ENCODE data around the gene RABL6.
A peak's percentile ranks its signal among the peaks of the same experiment; 100 is the strongest.
"Not testable (repeated sequence)": the region's sequence is repeated elsewhere in the genome, so short reads cannot be mapped to it uniquely, and the experiment has no call there.

RABL6 gene

GRCh38 chr9:136776947-136777346 is 30.8 kb upstream of the RABL6 start:
- no peak for DNase-seq

DNA sequence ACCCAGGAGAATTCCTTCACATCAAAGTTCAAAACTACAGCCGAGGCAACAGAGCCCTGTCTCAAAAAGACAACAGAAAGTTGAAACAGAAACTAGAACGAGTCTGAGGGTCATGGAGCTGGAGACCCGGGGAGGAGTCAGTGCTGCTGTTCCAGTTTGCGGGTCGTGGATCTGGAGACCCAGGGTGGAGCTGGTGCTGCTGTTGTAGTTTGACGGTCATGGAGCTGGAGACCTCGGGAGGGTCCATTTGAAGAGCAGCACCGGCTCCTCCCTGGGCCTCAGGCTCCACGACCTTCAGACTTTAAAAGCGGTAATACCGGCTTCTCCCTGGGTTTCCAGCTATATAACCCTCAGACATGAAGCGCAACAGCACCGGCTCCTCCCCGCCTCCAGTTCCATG is 30.4 kb upstream of the RABL6 start:
- no peak for DNase-seq

- no peak for DNase-seq
These were observed 27.9 kb upstream of the RABL6 start for GRCh38 chr9:136779808-136780207.

DNA sequence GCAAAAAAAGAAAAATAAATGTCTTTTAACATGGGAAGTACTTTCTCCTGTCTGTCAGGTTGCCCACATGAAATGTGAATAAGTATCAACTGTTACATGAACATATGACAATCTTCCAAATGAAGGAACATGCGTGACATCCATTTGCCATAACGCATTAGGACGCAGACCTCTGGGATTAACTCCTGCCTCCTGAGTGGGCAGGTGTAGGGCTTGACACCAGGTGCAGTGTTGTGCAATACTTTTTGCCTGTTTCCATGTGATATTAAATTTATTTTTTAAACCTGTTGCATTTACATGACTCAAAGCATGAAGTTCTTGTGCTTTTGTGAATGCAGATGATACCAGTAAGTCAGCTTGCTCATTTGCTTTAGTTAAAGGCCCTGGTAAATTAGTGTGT is 25.3 kb upstream of the RABL6 start:
- no peak for DNase-seq

DNA sequence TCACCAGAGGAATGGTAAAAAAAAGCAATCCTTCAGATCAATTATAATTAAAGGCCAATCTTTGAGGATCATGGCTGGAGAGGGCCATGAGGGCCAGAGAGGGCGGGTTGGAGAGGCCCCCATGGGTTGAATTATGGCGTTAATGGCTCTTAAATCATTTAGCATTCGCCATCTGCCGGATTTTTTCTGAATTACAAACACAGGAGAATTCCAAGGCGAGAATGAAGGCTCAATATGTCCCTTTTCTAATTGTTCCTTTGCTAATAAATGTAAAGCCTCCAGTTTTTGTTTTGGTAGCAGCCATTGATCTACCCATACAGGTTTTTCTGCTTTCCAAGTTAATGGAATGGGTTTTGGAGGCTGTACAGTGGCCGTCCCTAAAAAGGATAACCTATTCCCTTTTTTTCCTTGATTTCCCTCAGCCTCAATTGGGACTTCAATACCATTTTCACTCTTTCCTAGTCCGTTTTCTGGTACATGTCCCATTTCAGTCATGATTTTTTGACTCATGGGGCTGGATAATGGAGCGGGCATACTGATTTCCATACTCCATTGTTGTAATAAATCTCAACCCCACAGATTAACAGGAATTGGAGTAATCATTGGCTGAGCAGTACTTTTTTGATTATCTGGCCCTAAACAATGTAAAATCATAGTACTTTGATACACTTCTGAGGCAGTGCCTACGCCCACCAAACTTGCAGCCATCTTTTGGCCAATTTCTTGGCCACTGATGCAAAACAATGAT is 23.3 kb upstream of the RABL6 start:
- DNase-seq: no peak

DNA sequence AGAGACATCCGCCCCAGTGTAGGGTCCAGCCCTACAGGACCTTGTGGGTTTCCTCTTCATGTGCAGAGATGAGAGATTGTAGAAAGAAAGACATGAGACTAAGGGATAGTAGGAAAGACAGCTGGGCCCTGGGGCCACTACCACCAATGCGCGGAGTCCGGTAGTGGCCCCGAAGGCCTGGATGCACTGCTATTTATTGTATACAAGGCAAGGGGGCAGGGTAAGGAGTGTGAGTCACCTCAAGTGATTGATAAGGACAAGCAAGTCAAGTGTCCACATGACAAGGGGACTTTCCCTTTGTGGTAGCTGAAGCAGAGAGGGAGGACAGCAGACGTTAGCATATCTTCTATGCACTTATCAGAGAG is 22.8 kb upstream of the RABL6 start:
- no peak for DNase-seq

DNA sequence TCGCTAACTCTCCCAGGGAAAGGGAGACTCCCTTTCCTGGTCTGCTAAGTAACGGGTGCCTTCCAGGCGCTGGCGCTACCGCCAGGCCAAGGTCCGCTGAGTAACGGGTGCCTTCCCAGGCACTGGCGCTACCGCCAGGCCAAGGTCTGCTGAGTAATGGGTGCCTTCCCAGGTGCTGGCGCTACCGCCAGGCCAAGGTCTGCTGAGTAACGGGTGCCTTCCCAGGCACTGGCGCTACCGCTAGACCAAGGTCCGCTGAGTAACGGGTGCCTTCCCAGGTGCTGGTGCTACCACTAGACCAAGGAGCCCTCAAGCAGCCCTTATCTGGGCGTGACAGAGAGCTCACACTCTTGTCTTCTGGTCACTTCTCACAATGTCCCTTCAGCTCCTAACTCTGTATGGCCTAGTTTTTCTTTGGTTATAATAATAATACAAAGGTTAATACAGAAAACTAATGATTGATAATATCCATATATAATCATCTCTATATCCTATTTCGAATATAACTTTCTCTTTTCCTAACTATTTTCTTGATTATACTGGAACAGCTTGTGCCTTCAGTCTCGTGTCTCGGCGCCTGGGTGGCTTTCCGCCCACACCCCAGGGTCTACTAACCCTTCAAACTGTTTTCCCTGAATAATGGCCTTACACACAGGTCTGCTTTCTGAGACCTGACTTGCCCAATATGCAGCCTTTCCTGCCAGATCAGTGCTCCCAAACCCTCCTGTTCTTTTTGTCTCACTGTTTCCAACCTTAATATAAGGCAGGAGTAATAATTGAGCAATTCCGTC is 22.0 kb upstream of the RABL6 start:
- DNase-seq: not testable (repeated sequence)

GRCh38 chr9:136786451-136786850 is 21.3 kb upstream of the RABL6 start:
- DNase-seq: no peak

GRCh38 chr9:136786983-136787382 is 20.8 kb upstream of the RABL6 start:
- not testable (repeated sequence) for DNase-seq

DNA sequence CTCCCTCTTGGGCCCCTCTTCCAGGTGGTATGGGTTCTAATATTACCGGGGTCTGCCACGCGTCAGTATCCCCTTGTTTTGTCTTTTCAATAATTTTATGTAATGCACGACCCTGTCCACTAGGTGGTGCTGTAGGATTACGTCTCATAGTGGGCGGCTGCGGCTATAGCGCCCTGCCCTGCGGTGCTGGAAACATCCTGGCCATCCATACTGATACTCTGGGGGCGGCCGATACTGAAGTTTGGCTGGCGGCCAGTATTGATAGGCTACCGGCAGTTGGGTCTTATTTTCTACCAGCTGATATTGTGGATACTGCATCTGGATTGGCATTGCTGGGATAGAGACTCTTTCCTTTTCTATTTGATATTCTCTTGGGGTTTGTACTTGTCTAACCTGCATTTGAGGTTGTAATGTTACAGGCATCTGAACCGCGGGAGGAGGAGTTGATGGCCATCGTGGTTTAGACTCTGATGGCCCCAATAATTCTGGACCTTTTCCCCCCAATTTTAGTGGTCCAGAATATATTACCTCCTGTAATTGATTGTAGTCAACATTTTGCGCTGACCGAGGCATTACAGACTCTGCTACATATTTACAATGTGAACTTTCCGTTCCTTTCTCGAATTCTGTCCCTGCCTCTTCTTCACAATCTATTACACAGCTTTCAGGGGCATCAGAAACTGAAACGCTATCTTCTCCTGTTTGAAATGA is 19.9 kb upstream of the RABL6 start:
- peak; percentile 10 for DNase-seq

GRCh38 chr9:136788644-136789522 is 18.9 kb upstream of the RABL6 start:
- DNase-seq: not testable (repeated sequence)

DNA sequence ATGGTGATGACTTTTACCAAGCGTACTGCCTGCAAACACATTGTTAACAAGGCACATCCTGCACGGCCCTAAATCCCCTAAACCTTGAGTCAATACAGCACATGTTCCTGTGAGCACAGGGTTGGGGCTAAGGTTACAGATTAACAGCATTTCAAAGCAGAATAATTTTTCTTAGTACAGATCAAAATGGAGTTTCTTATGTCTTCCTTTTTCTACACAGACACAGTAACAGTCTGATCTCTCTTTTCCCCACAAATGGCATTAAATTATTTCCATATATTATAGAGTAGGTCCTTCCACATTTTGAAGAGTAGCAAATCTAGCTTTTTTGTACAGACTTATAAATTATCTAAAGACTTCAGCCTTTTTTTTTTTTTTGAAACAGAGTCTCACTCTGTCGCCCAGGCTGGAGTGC is 18.2 kb upstream of the RABL6 start:
- DNase-seq: no peak

GRCh38 chr9:136790640-136791515 is 16.9 kb upstream of the RABL6 start, which contains the start of gene TMEM141:
Gene TMEM141 (plus strand): TSS chr9:136791344. CDS start chr9:136791371, 27 bp downstream.
- DNase-seq: peak; percentile 99

DNA sequence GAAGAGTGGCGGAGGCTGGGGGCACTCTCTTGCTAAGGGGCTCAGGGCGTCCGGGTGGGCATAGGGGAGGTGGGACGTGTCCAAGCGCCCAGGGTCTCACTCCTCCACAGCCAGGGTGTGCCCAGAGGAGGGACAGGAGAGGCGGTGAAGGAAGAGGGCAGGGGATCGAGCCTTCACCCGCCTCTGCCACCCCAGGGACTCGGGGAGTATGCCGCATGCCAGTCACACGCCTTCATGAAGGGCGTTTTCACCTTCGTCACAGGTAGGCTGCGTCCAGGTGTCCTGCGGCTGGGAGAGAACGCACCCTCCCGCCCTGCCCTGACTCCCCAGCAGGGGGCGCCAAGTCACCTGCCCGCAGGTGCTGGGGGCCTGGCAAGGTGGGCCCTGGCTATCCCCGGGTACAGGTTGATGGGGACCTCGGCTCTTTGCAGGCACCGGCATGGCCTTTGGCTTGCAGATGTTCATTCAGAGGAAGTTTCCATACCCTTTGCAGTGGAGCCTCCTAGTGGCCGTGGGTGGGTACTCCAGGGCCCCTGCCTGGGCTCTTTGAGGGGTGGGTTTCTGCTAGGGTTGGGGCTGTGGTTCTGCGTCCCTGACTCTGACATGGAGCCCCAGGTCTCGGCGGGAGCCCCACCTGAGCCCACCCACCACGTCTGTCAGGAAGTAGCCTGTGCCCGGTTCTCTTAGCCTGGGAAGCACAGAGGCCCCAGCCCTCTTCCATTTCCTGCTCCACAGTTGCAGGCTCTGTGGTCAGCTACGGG is 16.1 kb upstream of the RABL6 start:
- DNase-seq: peak; percentile 30

GRCh38 chr9:136792321-136793085 is 15.2 kb upstream of the RABL6 start:
- DNase-seq: no peak

DNA sequence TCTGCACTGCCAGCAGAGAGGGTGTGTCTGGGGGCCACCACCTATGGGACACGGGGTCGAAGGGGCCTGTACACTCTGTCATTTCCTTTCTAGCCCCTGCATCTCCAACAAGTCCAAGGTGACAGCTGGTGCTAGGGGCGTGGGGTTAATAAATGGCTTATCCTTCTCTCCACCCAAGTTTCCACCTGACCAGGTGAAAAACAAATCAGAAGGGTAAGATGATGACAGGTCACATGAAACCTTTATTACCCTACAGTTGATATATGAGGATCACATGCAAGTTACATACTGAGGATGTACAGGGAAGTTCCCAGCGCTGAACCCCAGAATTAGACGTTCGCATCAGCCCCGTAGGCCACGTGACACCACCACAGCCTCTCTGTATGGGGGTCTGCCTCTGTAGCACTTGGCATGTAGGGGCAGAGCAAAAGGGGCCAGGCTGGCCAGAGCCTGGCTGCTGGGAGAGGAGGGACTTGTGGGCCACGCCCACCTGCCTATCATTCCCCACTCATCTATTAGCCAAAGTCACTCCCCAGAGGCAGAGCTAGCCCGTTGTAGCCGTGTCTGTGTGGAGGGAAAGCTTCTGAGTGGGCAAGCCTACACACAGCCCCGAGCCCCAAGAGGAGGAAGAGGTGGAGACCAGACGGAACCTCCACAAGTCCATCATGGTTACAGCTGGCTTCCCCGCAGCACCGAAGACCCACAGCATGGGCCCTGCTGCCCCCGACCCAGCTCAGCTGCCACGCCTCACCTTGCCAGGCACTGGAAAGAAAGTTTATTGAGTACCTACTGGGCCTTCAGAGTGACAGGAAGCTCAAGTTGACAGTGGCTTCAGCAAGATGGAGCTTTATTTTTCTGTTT is 14.4 kb upstream of the RABL6 start:
- no peak for DNase-seq

DNA sequence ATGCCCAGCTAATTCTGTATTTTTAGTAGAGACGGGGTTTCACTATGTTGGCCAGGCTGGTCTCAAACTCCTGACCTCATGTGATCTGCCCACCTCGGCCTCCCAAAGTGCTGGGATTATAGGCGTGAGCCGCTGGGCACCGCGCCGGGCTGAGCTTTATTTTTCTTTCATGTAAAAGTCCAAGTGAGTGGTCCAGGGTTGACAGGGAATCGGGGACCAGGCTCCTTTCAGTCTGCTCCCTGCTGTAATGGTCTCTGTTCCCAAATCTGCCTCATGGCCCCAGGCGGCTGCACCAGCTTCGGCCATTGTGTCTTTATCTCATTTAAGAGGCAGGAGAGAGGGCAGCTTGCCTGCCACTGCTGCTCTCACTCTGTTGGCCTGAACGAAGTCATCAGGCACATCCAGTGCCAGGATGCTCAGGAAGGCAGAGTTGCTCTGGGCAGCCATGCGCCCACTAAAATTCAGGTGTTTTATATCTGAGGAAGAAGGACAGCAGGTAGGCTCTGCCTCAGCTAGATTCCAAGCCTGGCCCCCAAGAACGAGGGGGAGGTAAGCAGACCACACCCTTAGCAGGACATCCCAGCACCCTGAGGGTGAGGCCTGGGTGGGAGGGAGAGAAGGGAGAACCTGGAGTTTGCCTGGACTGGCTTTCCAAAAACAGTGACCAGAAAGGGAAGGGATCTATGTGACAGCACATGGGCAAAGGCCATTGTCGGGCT is 13.3 kb upstream of the RABL6 start:
- no peak for DNase-seq

GRCh38 chr9:136795000-136795348 is 12.8 kb upstream of the RABL6 start:
- DNase-seq: no peak

All from kidney glomerular epithelial cell (primary cell).